Mononuclear cell (primary cell): Measurements from ENCODE around the gene RUVBL2. TPM values are rescaled to one million over a fixed set of nuclear protein-coding genes. Genes with fewer than 3 reads are reported as not detected.
"Not testable (repeated sequence)": the region's sequence is repeated elsewhere in the genome, so short reads cannot be mapped to it uniquely, and the experiment has no call there.

Experiments used
- H3K27me3 ChIP-seq: 2 replicates; pipeline ENCODE4 v1.6.0; 2011; ENCODE audit warnings: low read length, control low read depth; ENCODE audit not compliant: insufficient read depth
- H3K4me1 ChIP-seq: 2 replicates; pipeline ENCODE4 v1.5.1; 2011; ENCODE audit warnings: mild to moderate bottlenecking, low read length, control low read depth; ENCODE audit not compliant: insufficient read depth
- H3K4me3 ChIP-seq: 2 replicates; pipeline ENCODE4 v1.5.1; 2011; ENCODE audit warnings: mild to moderate bottlenecking, low read length, moderate library complexity
- H3K9me3 ChIP-seq: 2 replicates; pipeline ENCODE4 v1.5.1; 2011; ENCODE audit warnings: low read depth, mild to moderate bottlenecking, control low read depth, low read length
- total RNA-seq: library from RNA; depleted of rRNA; stranded (reverse); fragments of >200 nt; gene quantifications from one replicate; pipeline ENCODE4 v1.2.3, GENCODE V29; 2012

RUVBL2 gene
- total RNA-seq, 1 donor, result 19.9 TPM

GRCh38 chr19:49017041-49017665, 23.5 kb downstream of the RUVBL2 start, which contains the start of gene LHB:
Gene LHB, minus strand, starts transcription at chr19:49017091. Its CDS starts 10 bp downstream, at chr19:49017081.
- peak within 1 kb of the TSS; percentile 32 for H3K4me3 ChIP-seq
- H3K27me3 ChIP-seq, result peaks cover 14% of the 10 kb centered on the region

GRCh38 chr19:49017666-49018351, 24.1 kb downstream of the RUVBL2 start:
- Histone ChIP-seq H3K9me3 (no peaks in the 10 kb centered on the region), H3K4me1 (peaks cover 22% of the 10 kb centered on the region), H3K27me3 (peaks cover 14% of the 10 kb centered on the region), H3K4me3 (peak overlapping the region; percentile 32)

More at GRCh38 chr19:49017041-49017665, 23.5 kb downstream of the RUVBL2 start, which contains the start of gene LHB:
- Histone ChIP-seq H3K9me3 (no peaks in the 10 kb centered on the region), H3K4me1 (peaks cover 22% of the 10 kb centered on the region)

GRCh38 chr19:49018388-49019241, 24.9 kb downstream of the RUVBL2 start:
- Histone ChIP-seq H3K4me3 (peak overlapping the region; percentile 32), H3K4me1 (peaks cover 22% of the 10 kb centered on the region), H3K27me3 (peaks cover 14% of the 10 kb centered on the region)
- not testable (repeated sequence) for H3K9me3 ChIP-seq

- H3K9me3 ChIP-seq, result no peaks in the 10 kb centered on the region
- peaks cover 22% of the 10 kb centered on the region for H3K4me1 ChIP-seq
- H3K27me3 ChIP-seq, result peaks cover 14% of the 10 kb centered on the region
- no peak overlapping the region for H3K4me3 ChIP-seq
These were observed 25.7 kb downstream of the RUVBL2 start for GRCh38 chr19:49019242-49019932.

- peaks cover 22% of the 10 kb centered on the region for H3K4me1 ChIP-seq
- H3K27me3 ChIP-seq, result peaks cover 14% of the 10 kb centered on the region
- H3K9me3 ChIP-seq, result no peaks in the 10 kb centered on the region
- H3K4me3 ChIP-seq, result no peak overlapping the region
These were observed 26.7 kb downstream of the RUVBL2 start for GRCh38 chr19:49020342-49020741.

- Histone ChIP-seq H3K4me3 (no peak overlapping the region), H3K27me3 (peaks cover 14% of the 10 kb centered on the region), H3K4me1 (peaks cover 22% of the 10 kb centered on the region), H3K9me3 (no peaks in the 10 kb centered on the region)
These were observed 27.5 kb downstream of the RUVBL2 start for GRCh38 chr19:49020931-49021895.

GRCh38 chr19:49022116-49022515, 28.4 kb downstream of the RUVBL2 start:
- H3K4me3 ChIP-seq, result no peak overlapping the region
- H3K4me1 ChIP-seq, result peaks cover 22% of the 10 kb centered on the region
- H3K9me3 ChIP-seq, result no peaks in the 10 kb centered on the region
- H3K27me3 ChIP-seq, result peaks cover 14% of the 10 kb centered on the region

- not testable (repeated sequence) for H3K4me1 ChIP-seq, H3K9me3 ChIP-seq, H3K27me3 ChIP-seq, H3K4me3 ChIP-seq
These were observed 30.5 kb downstream of the RUVBL2 start, which contains the start of gene CGB3 for GRCh38 chr19:49024233-49024632. Gene CGB3, minus strand, starts transcription at chr19:49024333. Its CDS starts 362 bp downstream, at chr19:49023971.

GRCh38 chr19:49025088-49025487, 31.4 kb downstream of the RUVBL2 start:
- not testable (repeated sequence) for H3K4me1 ChIP-seq, H3K4me3 ChIP-seq, H3K27me3 ChIP-seq

GRCh38 chr19:49025599-49025998, 31.9 kb downstream of the RUVBL2 start:
- H3K27me3 ChIP-seq, H3K4me1 ChIP-seq, H3K9me3 ChIP-seq, H3K4me3 ChIP-seq: not testable (repeated sequence)

More at GRCh38 chr19:49025088-49025487, 31.4 kb downstream of the RUVBL2 start:
- not testable (repeated sequence) for H3K9me3 ChIP-seq

- H3K27me3 ChIP-seq, H3K4me3 ChIP-seq, H3K9me3 ChIP-seq, H3K4me1 ChIP-seq: not testable (repeated sequence)
These were observed 35.0 kb downstream of the RUVBL2 start for GRCh38 chr19:49028686-49029085.

- not testable (repeated sequence) for H3K9me3 ChIP-seq, H3K4me1 ChIP-seq
These were observed 36.1 kb downstream of the RUVBL2 start for GRCh38 chr19:49029749-49030148.

GRCh38 chr19:49030323-49030722, 36.6 kb downstream of the RUVBL2 start:
- H3K4me3 ChIP-seq, H3K4me1 ChIP-seq, H3K27me3 ChIP-seq, H3K9me3 ChIP-seq: not testable (repeated sequence)

More at GRCh38 chr19:49029749-49030148, 36.1 kb downstream of the RUVBL2 start:
- not testable (repeated sequence) for H3K27me3 ChIP-seq, H3K4me3 ChIP-seq
